Natural killer cell (primary cell): Measurements from ENCODE around the gene B3GAT3. TPM values are rescaled to one million over a fixed set of nuclear protein-coding genes. Genes with fewer than 3 reads are reported as not detected.

Experiments
- ATAC-seq, 3 donors: fragments of 150-1000 bp in 2 of 3; fragments of 200-7000 bp in 1 of 3; cut with Tn5 transposase; 1 replicate in 1 of 3; 2 replicates in 2 of 3; pipeline ENCODE4 v1.10.0; 2021; ENCODE audit warnings: mild to moderate bottlenecking in 2 of 3, moderate library complexity in 2 of 3
- DNase-seq, 2 donors: peaks; one replicate each; pipeline versions ENCODE4 v3.0.0 to v3.0.0-alpha.2; 2013 to 2021; ENCODE audit warnings: mixed read lengths in 1 of 2
- H3K27ac ChIP-seq: one replicate; pipeline ENCODE4 v1.5.1; 2013; ENCODE audit warnings: mild to moderate bottlenecking, low read length
- H3K27me3 ChIP-seq: one replicate; pipeline ENCODE4 v1.6.1; 2013; ENCODE audit warnings: low read length; ENCODE audit not compliant: control insufficient read depth, insufficient read depth
- H3K36me3 ChIP-seq: one replicate; pipeline ENCODE4 v1.6.1; 2013; ENCODE audit warnings: low read length; ENCODE audit not compliant: control insufficient read depth, insufficient read depth
- H3K4me1 ChIP-seq: one replicate; pipeline ENCODE4 v1.6.1; 2013; ENCODE audit warnings: low read length; ENCODE audit not compliant: control insufficient read depth, insufficient read depth
- H3K4me3 ChIP-seq: one replicate; pipeline ENCODE4 v1.5.1; 2013; ENCODE audit warnings: low read length
- H3K9me3 ChIP-seq: one replicate; pipeline ENCODE4 v1.6.1; 2013; ENCODE audit warnings: low read length; ENCODE audit not compliant: control insufficient read depth, insufficient read depth
- H3K27ac Mint-ChIP-seq, 2 donors: one replicate each; pipeline ENCODE4 v1.8.0; 2022; ENCODE audit warnings: mild to moderate bottlenecking in 2 of 2, mixed read lengths in 2 of 2, moderate library complexity in 1 of 2
- H3K27me3 Mint-ChIP-seq, 2 donors: one replicate each; pipeline ENCODE4 v1.8.0; 2022; ENCODE audit warnings: low read depth in 2 of 2, mixed read lengths in 2 of 2
- H3K36me3 Mint-ChIP-seq: one replicate; pipeline ENCODE4 v1.8.0; 2022; ENCODE audit warnings: mixed read lengths
- H3K4me1 Mint-ChIP-seq, 2 donors: one replicate each; pipeline ENCODE4 v1.8.0; 2022; ENCODE audit warnings: mixed read lengths in 2 of 2
- H3K4me3 Mint-ChIP-seq: one replicate; pipeline ENCODE4 v1.8.0; 2022; ENCODE audit warnings: mild to moderate bottlenecking, moderate library complexity, mixed read lengths
- H3K9me3 Mint-ChIP-seq, 2 donors: one replicate each; pipeline ENCODE4 v1.8.0; 2022; ENCODE audit warnings: mixed read lengths in 2 of 2
- WGBS: methylation state at CpG from one replicate; pipeline ENCODE4 v1.1.7; 2013; ENCODE audit warnings: missing lambda C conversion rate; ENCODE audit not compliant: insufficient coverage; 5-methylcytosine and 5-hydroxymethylcytosine counted together
- intact Hi-C: fragments of 100-400 bp; cut with micrococcal nuclease; formaldehyde crosslinking; loops from one replicate; pipeline ENCODE4 v1.14.2; 2022
- total RNA-seq, 4 donors: library from RNA; stranded (reverse); fragments of 120-200 nt in 1 of 4; gene quantifications; one replicate each; pipeline versions ENCODE4 v1.2.3 to v1.2.4, GENCODE V29; 2013 to 2022
- TF ChIP-seq, protein P1 (sequence below): fragments of 200-600 bp; IDR thresholded peaks from one replicate; pipeline ENCODE4 v1.8.0; 2022; ENCODE audit warnings: antibody characterized with exemption

The B3GAT3 gene
- total RNA-seq, 3 donors from 2014 or later (not counting 1 experiment from before 2014, with no cell fraction given): 64.9 to 80.3 (median 77.9) TPM

DNA sequence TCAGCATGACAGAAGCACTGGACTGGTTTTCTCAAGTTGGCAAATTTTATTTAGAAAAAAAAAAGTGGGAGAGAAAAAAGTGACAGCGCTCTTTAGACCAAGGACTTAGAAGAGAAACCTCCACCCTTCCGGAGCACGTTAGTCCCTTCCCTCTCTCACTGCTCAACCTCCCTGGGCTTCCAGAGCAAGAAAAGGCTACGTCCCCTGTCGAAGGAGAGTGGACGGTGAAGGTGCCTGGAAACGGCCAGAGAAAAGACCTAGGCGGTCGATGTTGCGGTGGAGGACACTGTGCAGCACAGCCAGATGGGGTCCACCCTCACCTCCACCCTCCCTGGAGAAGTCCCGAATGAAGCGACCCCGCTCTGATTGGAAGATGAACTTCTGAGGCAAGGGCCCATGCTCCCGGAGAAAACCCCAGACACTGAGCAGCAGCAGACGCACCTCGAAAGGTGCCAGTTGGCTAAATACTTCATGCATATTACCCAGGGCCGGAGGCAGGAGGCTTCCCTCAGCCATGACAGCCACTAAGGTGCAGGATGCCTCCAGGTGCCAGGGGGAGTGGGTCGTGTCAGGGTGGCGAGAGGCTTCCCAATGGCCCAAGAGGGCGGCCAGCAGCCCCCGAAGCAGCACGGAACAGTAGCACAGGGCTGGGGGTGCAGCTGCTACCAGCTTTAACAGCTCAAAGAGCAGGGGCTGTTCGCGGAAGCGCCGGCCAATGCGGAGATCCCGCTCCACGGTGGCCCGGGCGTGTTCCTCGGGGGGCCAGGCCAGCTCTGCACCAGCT is 25.2 kb upstream of the B3GAT3 start:
- Mint-ChIP-seq H3K27ac (peak overlapping the region; percentile 94 to 96), H3K36me3 (no peaks in the 10 kb centered on the region), H3K4me3 (peak overlapping the region; percentile 94), H3K4me1 (peaks cover 10 to 13% of the 10 kb centered on the region in 2 donors), H3K27me3 (no peaks in the 10 kb centered on the region), H3K9me3 (no peaks in the 10 kb centered on the region)
- Histone ChIP-seq H3K9me3 (no peaks in the 10 kb centered on the region), H3K4me3 (no peak overlapping the region), H3K27me3 (no peaks in the 10 kb centered on the region), H3K27ac (peak overlapping the region; percentile 50), H3K4me1 (peaks cover 33% of the 10 kb centered on the region), H3K36me3 (peaks cover 36% of the 10 kb centered on the region)
- DNase-seq: no peak
- WGBS: 80% methylated on average over 32 of the region's 32 CpGs
- intact Hi-C loops: loop anchor here (1.0 to 2.0 kb wide), 3 partner anchors 18 to 48 kb away; partner anchors contain the start of genes C11orf98 and CSKMT
- TF ChIP-seq, protein P1, sequence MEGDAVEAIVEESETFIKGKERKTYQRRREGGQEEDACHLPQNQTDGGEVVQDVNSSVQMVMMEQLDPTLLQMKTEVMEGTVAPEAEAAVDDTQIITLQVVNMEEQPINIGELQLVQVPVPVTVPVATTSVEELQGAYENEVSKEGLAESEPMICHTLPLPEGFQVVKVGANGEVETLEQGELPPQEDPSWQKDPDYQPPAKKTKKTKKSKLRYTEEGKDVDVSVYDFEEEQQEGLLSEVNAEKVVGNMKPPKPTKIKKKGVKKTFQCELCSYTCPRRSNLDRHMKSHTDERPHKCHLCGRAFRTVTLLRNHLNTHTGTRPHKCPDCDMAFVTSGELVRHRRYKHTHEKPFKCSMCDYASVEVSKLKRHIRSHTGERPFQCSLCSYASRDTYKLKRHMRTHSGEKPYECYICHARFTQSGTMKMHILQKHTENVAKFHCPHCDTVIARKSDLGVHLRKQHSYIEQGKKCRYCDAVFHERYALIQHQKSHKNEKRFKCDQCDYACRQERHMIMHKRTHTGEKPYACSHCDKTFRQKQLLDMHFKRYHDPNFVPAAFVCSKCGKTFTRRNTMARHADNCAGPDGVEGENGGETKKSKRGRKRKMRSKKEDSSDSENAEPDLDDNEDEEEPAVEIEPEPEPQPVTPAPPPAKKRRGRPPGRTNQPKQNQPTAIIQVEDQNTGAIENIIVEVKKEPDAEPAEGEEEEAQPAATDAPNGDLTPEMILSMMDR: no peak
- ATAC-seq: no peak

DNA sequence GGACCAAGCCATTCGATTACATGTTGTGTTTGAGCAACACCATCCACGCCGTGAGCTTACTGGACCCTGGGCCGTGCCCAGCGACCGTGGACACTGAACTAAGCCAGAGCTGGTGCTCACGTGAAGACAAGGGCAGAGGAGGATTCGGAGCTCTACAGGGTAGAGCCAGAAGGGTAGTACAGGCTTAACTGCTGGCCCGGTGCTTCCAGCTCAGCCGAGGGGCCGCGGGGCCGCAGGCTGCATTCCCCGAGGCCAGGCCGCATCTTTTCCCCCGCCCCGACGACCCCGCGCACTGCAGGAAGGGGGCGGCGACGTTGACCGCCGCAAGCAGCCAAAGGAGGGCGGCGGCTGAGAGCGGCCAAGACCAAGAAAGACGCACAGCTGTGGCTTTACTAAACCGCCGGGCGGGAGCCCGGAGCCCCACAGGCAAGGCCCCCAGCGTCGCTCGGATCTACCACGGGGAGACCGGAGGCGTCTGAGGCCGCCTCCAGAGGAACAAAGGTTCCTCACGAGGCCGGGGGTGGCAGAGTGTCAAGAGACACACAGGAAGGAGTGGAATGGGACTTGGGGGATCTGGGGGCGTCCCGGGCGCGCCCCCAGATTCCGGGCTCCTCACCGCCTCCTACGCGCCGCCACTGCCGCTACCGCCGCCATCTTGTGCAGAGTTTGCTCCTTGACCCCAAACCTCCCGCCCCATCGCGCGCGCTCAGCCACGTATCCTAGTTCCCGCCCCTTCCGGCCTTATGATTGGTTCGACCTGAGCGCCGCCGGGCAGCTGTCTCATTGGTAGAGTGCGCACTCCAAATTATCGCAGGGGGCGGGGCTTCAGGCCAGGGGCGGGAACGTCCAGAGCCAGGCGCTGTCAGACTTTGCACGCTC is 24.4 kb upstream of the B3GAT3 start, which contains the start of gene GANAB:
TSS of gene GANAB (minus strand) at position 668 of the 879 bp plus-strand sequence. CDS start at position 654, 14 bp downstream.
- H3K9me3 ChIP-seq: no peaks in the 10 kb centered on the region
- H3K4me1 Mint-ChIP-seq: peaks cover 6 to 13% of the 10 kb centered on the region in 2 donors
- H3K27ac Mint-ChIP-seq: peak within 1 kb of the TSS; percentile 94 to 96
- TF ChIP-seq, protein P1: no peak
- DNase-seq: peak; percentile 95 to 99
- H3K4me3 Mint-ChIP-seq: peak within 1 kb of the TSS; percentile 94
- H3K36me3 ChIP-seq: peaks cover 36% of the 10 kb centered on the region
- H3K9me3 Mint-ChIP-seq: no peaks in the 10 kb centered on the region
- H3K4me3 ChIP-seq: peak within 1 kb of the TSS; percentile 94
- intact Hi-C loops: loop anchor here (1.0 to 2.0 kb wide), 3 partner anchors 19 to 47 kb away; partner anchors contain the start of genes C11orf98 and CSKMT
- peak; percentile 97 to 99 (median 97) for ATAC-seq
- peak within 1 kb of the TSS; percentile 95 for H3K27ac ChIP-seq
- H3K36me3 Mint-ChIP-seq: no peaks in the 10 kb centered on the region
- no peaks in the 10 kb centered on the region for H3K27me3 Mint-ChIP-seq
- WGBS: under 1% methylated on average over 73 of the region's 73 CpGs
- H3K27me3 ChIP-seq: no peaks in the 10 kb centered on the region
- H3K4me1 ChIP-seq: peaks cover 33% of the 10 kb centered on the region

DNA sequence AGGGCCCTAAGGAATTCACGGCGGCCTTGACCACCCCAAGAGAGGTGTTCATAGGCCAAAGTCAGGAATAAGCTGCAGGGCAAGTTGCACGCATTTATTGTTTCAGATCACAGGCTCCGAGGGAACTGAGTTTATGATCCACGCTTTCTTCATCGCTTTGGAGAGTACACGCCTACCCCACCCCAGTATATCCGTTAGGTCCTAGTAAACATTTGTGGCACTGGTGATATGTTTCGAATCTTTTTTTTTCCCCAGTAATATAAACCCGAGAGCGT is 23.8 kb upstream of the B3GAT3 start:
- ATAC-seq: no peak
- H3K27ac ChIP-seq: peak overlapping the region; percentile 95
- Mint-ChIP-seq H3K9me3 (no peaks in the 10 kb centered on the region), H3K4me1 (peaks cover 10 to 18% of the 10 kb centered on the region in 2 donors), H3K4me3 (peak overlapping the region; percentile 94), H3K36me3 (no peaks in the 10 kb centered on the region), H3K27ac (peak overlapping the region; percentile 94 to 96), H3K27me3 (no peaks in the 10 kb centered on the region)
- intact Hi-C loops: no loop called here
- TF ChIP-seq, protein P1: no peak
- peaks cover 36% of the 10 kb centered on the region for H3K36me3 ChIP-seq
- WGBS: 17% methylated on average over 11 of the region's 11 CpGs
- peak overlapping the region; percentile 94 for H3K4me3 ChIP-seq
- H3K4me1 ChIP-seq: peaks cover 37% of the 10 kb centered on the region
- H3K27me3 ChIP-seq: no peaks in the 10 kb centered on the region
- peak in 1 of 2 donors; percentile 35 for DNase-seq
- H3K9me3 ChIP-seq: no peaks in the 10 kb centered on the region
